ENCODE measurements around the gene HES6.

The HES6 gene

GRCh38 chr2:238233625-238234024 lies 6.2 kb downstream of the HES6 start:
- no peak for DNase-seq (ENCODE audit: low read depth)

- no peak for DNase-seq (ENCODE audit: low read depth)
Observed at GRCh38 chr2:238231809-238232208, 8.0 kb downstream of the HES6 start.

GRCh38 chr2:238231251-238231793 lies 8.5 kb downstream of the HES6 start:
- DNase-seq (ENCODE audit: low read depth) = peak; percentile 69

GRCh38 chr2:238230699-238231098 lies 9.1 kb downstream of the HES6 start:
- no peak for DNase-seq (ENCODE audit: low read depth)

GRCh38 chr2:238228700-238229099 lies 11.1 kb downstream of the HES6 start:
- DNase-seq (ENCODE audit: low read depth) = no peak

GRCh38 chr2:238227587-238228032 lies 12.2 kb downstream of the HES6 start:
- DNase-seq (ENCODE audit: low read depth) = no peak

GRCh38 chr2:238226698-238227586 lies 12.9 kb downstream of the HES6 start:
- no peak for DNase-seq (ENCODE audit: low read depth)

- no peak for DNase-seq (ENCODE audit: low read depth)
Observed at GRCh38 chr2:238225911-238226697, 13.7 kb downstream of the HES6 start.

- no peak for DNase-seq (ENCODE audit: low read depth)
Observed at GRCh38 chr2:238225121-238225520, 14.7 kb downstream of the HES6 start.

GRCh38 chr2:238224356-238225035 lies 15.3 kb downstream of the HES6 start:
- no peak for DNase-seq (ENCODE audit: low read depth)

- DNase-seq (ENCODE audit: low read depth) = no peak
Observed at GRCh38 chr2:238220892-238221521, 18.8 kb downstream of the HES6 start.

- DNase-seq (ENCODE audit: low read depth) = no peak
Observed at GRCh38 chr2:238220274-238220891, 19.5 kb downstream of the HES6 start.

- DNase-seq (ENCODE audit: low read depth) = no peak
Observed at GRCh38 chr2:238216651-238217184, 23.1 kb downstream of the HES6 start.

GRCh38 chr2:238207006-238207405 lies 32.8 kb downstream of the HES6 start:
- DNase-seq (ENCODE audit: low read depth) = no peak

- DNase-seq (ENCODE audit: low read depth) = no peak
Observed at GRCh38 chr2:238203973-238204683, 35.7 kb downstream of the HES6 start.

- DNase-seq (ENCODE audit: low read depth) = peak; percentile 86
Observed at GRCh38 chr2:238203094-238203972, 36.5 kb downstream of the HES6 start, which contains the start of gene ILKAP. Gene ILKAP, minus strand, starts transcription at chr2:238203695. Its CDS starts 142 bp downstream, at chr2:238203553.

- peak; percentile 9 for DNase-seq (ENCODE audit: low read depth)
Observed at GRCh38 chr2:238202326-238203093, 37.3 kb downstream of the HES6 start.

GRCh38 chr2:238190445-238190844 lies 49.4 kb downstream of the HES6 start:
- DNase-seq (ENCODE audit: low read depth) = no peak

All from stimulated activated CD8-positive, alpha-beta memory T cell treated with anti-CD3 and anti-CD28 coated beads, Interleukin-4, amount 100 ng/mL, for 24 hours (primary cell).